Neural cell (in vitro differentiated cells): Measurements from ENCODE around the gene CAMKV. TPM values are rescaled to one million over a fixed set of nuclear protein-coding genes. Genes with fewer than 3 reads are reported as not detected.
"Not testable (repeated sequence)": the region's sequence is repeated elsewhere in the genome, so short reads cannot be mapped to it uniquely, and the experiment has no call there.

Source experiments
- H2AFZ ChIP-seq: fragments of 200-600, 300-800 bp; sonication (generic), shearing (Covaris generic); 2 replicates; pipeline ENCODE4 v1.6.0; 2014; ENCODE audit warnings: low read depth, mild to moderate bottlenecking, antibody characterized with exemption, low read length, moderate library complexity
- H3F3A ChIP-seq: fragments of 200-600 bp; shearing (Covaris generic); 2 replicates; pipeline ENCODE4 v1.6.1; 2016; ENCODE audit warnings: mild to moderate bottlenecking, moderate library complexity, mixed read lengths, antibody characterized with exemption, low read length; ENCODE audit not compliant: insufficient read depth, poor library complexity, severe bottlenecking
- H3K27ac ChIP-seq: fragments of 200-600, 300-800 bp; sonication (generic), shearing (Covaris generic); 2 replicates; pipeline ENCODE4 v1.5.1; 2014; ENCODE audit warnings: mild to moderate bottlenecking, low read length, moderate library complexity
- H3K27me3 ChIP-seq: fragments of 300-800, 200-600 bp; sonication (generic), shearing (Covaris generic); 2 replicates; pipeline ENCODE4 v1.6.0; 2014; ENCODE audit warnings: mild to moderate bottlenecking, low read depth, low read length, moderate library complexity; ENCODE audit not compliant: insufficient read depth
- H3K36me3 ChIP-seq: fragments of 300-800, 200-600 bp; sonication (generic), shearing (Covaris generic); 2 replicates; pipeline ENCODE4 v1.5.1; 2014; ENCODE audit warnings: mild to moderate bottlenecking, antibody characterized with exemption, low read length, moderate library complexity; ENCODE audit not compliant: insufficient read depth
- H3K4me2 ChIP-seq: fragments of 300-800, 200-600 bp; sonication (generic), shearing (Covaris generic); 2 replicates; pipeline ENCODE4 v1.6.0; 2014; ENCODE audit warnings: mild to moderate bottlenecking, low read length
- H3K4me3 ChIP-seq: fragments of 300-800, 200-600 bp; sonication (generic), shearing (Covaris generic); 2 replicates; pipeline ENCODE4 v1.5.1; 2014; ENCODE audit warnings: mild to moderate bottlenecking, low read length, moderate library complexity
- H3K79me2 ChIP-seq: fragments of 200-600 bp; shearing (Covaris generic); replicated peaks from 2 replicates; pipeline ENCODE4 v1.6.0; 2014; ENCODE audit warnings: mild to moderate bottlenecking, low read length, moderate library complexity; ENCODE audit not compliant: insufficient read depth
- H3K9ac ChIP-seq: fragments of 300-800, 200-600 bp; sonication (generic), shearing (Covaris generic); 2 replicates; pipeline ENCODE4 v1.6.1; 2016; ENCODE audit warnings: mild to moderate bottlenecking, low read length, mixed read lengths
- H3K9me2 ChIP-seq: fragments of 200-600 bp; shearing (Covaris generic); 2 replicates; pipeline ENCODE4 v1.6.1; 2016; ENCODE audit warnings: mild to moderate bottlenecking, low read length, mixed read lengths; ENCODE audit not compliant: insufficient read depth
- H3K9me3 ChIP-seq: fragments of 200-600, 300-800 bp; sonication (generic), shearing (Covaris generic); 2 replicates; pipeline ENCODE4 v1.6.1; 2016; ENCODE audit warnings: mild to moderate bottlenecking, mixed run types, low read length, moderate library complexity, mixed read lengths
- H4K20me1 ChIP-seq: fragments of 200-600 bp; shearing (Covaris generic); 2 replicates; pipeline ENCODE4 v1.6.1; 2016; ENCODE audit warnings: mild to moderate bottlenecking, mixed run types; ENCODE audit not compliant: insufficient read depth
- EP300 ChIP-seq: fragments of 450-650 bp; conservative IDR thresholded peaks from 2 replicates; pipeline ENCODE4 v1.6.1; 2014; ENCODE audit warnings: antibody characterized with exemption, mild to moderate bottlenecking, moderate library complexity; ENCODE audit not compliant: poor library complexity, severe bottlenecking
- EZH2 ChIP-seq: fragments of 200-600, 300-800 bp; shearing (Covaris generic), sonication (generic); IDR thresholded peaks from 2 replicates; pipeline ENCODE4 v1.6.1; 2014; ENCODE audit warnings: antibody characterized with exemption, low read length, borderline replicate concordance, mild to moderate bottlenecking; ENCODE audit not compliant: insufficient read depth, poor library complexity, severe bottlenecking
- MXI1 ChIP-seq: fragments of 450-650 bp; conservative IDR thresholded peaks from 2 replicates; pipeline ENCODE4 v1.6.1; 2014; ENCODE audit warnings: antibody characterized with exemption, mild to moderate bottlenecking; ENCODE audit not compliant: poor library complexity, severe bottlenecking
- POLR2AphosphoS5 ChIP-seq: IDR thresholded peaks from 2 replicates; pipeline ENCODE4 v1.6.1; 2012
- RAD21 ChIP-seq: fragments of 450-650 bp; conservative IDR thresholded peaks from 2 replicates; pipeline ENCODE4 v1.6.1; 2014; ENCODE audit warnings: antibody characterized with exemption, mild to moderate bottlenecking, moderate library complexity
- SMC3 ChIP-seq: fragments of 450-650 bp; conservative IDR thresholded peaks from 2 replicates; pipeline ENCODE4 v1.6.1; 2014; ENCODE audit warnings: antibody characterized with exemption, mild to moderate bottlenecking, moderate library complexity; ENCODE audit not compliant: poor library complexity
- TAF1 ChIP-seq: IDR thresholded peaks from 2 replicates; pipeline ENCODE4 v1.6.1; 2012; ENCODE audit warnings: low read depth
- polyA plus RNA-seq: library from polyadenylated mRNA; depleted of rRNA; stranded (reverse); fragments of >200 nt; gene quantifications from 2 replicates; pipeline ENCODE4 v1.2.3, GENCODE V29; 2014
- TF ChIP-seq, protein P1 (sequence below): fragments of 450-650 bp; IDR thresholded peaks from 2 replicates; pipeline ENCODE4 v1.5.1; 2014; ENCODE audit warnings: antibody characterized with exemption, mild to moderate bottlenecking, moderate library complexity; ENCODE audit not compliant: poor library complexity, severe bottlenecking
- TF ChIP-seq, protein P2 (sequence below): IDR thresholded peaks from 2 replicates; pipeline ENCODE4 v1.6.1; 2012; ENCODE audit warnings: borderline replicate concordance

CAMKV gene
- polyA plus RNA-seq, 1 donor from 2014 or later: 293 TPM

DNA sequence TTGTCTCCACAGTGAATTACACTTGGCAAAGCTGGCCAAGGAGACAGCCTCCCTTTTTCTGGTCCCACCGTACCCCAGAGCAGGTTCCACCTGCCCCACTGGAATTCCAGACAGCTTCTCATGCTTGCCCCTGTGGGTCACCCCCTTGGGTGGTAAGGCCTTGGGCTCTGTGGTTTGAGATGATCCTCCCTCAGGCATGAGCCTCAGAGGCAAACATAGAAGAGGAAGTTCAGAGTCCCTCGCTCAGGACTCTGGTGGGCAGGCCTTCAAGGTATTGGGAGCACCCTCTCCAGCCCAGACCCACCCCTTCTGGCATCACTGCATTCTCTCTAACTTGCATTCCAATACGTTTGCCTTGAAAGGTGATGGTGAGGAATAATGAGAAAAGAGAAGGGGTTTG lies 38.4 kb downstream of the CAMKV start:
- Histone ChIP-seq H3K27ac (no peak overlapping the region), H3K9me2 (no peaks in the 10 kb centered on the region), H4K20me1 (no peaks in the 10 kb centered on the region), H3F3A (no peaks in the 10 kb centered on the region), H2AFZ (no peak overlapping the region), H3K27me3 (no peaks in the 10 kb centered on the region), H3K79me2 (no peaks in the 10 kb centered on the region), H3K4me3 (no peak overlapping the region), H3K4me2 (no peak overlapping the region), H3K36me3 (no peaks in the 10 kb centered on the region), H3K9me3 (no peaks in the 10 kb centered on the region), H3K9ac (no peak overlapping the region)
- TF ChIP-seq SMC3 (no peak), RAD21 (no peak), MXI1 (no peak), TAF1 (no peak)

DNA sequence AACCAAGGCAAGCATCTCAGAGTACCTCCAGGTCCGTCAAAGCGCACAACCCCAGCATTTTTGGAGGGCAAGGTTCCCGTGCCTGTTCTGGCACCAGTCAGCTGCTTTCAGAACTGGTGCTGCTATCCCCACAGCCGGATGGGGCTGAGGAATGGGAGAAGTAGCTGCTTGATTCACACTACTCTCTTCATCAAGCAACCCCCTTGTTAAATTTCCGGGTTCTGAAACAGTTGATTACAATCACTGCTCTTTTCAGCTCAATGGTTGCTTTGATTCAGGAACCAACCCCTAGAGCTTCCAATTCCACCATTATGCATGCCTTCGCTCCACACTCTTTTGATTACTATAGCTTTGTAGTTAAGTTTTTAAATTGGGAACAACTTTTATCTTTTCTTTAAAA lies 43.7 kb downstream of the CAMKV start:
- no peak overlapping the region for H3K4me3 ChIP-seq
- no peak overlapping the region for H3K9ac ChIP-seq
- H3K4me2 ChIP-seq: no peak overlapping the region
- H3K9me2 ChIP-seq: no peaks in the 10 kb centered on the region
- H3F3A ChIP-seq: no peaks in the 10 kb centered on the region
- H4K20me1 ChIP-seq: no peaks in the 10 kb centered on the region
- no peak overlapping the region for H2AFZ ChIP-seq
- H3K79me2 ChIP-seq: no peaks in the 10 kb centered on the region
- TF ChIP-seq EP300: no peak
- no peak for TF ChIP-seq EZH2
- TF ChIP-seq, protein P1, sequence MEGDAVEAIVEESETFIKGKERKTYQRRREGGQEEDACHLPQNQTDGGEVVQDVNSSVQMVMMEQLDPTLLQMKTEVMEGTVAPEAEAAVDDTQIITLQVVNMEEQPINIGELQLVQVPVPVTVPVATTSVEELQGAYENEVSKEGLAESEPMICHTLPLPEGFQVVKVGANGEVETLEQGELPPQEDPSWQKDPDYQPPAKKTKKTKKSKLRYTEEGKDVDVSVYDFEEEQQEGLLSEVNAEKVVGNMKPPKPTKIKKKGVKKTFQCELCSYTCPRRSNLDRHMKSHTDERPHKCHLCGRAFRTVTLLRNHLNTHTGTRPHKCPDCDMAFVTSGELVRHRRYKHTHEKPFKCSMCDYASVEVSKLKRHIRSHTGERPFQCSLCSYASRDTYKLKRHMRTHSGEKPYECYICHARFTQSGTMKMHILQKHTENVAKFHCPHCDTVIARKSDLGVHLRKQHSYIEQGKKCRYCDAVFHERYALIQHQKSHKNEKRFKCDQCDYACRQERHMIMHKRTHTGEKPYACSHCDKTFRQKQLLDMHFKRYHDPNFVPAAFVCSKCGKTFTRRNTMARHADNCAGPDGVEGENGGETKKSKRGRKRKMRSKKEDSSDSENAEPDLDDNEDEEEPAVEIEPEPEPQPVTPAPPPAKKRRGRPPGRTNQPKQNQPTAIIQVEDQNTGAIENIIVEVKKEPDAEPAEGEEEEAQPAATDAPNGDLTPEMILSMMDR: no peak
- TF ChIP-seq, protein P2, sequence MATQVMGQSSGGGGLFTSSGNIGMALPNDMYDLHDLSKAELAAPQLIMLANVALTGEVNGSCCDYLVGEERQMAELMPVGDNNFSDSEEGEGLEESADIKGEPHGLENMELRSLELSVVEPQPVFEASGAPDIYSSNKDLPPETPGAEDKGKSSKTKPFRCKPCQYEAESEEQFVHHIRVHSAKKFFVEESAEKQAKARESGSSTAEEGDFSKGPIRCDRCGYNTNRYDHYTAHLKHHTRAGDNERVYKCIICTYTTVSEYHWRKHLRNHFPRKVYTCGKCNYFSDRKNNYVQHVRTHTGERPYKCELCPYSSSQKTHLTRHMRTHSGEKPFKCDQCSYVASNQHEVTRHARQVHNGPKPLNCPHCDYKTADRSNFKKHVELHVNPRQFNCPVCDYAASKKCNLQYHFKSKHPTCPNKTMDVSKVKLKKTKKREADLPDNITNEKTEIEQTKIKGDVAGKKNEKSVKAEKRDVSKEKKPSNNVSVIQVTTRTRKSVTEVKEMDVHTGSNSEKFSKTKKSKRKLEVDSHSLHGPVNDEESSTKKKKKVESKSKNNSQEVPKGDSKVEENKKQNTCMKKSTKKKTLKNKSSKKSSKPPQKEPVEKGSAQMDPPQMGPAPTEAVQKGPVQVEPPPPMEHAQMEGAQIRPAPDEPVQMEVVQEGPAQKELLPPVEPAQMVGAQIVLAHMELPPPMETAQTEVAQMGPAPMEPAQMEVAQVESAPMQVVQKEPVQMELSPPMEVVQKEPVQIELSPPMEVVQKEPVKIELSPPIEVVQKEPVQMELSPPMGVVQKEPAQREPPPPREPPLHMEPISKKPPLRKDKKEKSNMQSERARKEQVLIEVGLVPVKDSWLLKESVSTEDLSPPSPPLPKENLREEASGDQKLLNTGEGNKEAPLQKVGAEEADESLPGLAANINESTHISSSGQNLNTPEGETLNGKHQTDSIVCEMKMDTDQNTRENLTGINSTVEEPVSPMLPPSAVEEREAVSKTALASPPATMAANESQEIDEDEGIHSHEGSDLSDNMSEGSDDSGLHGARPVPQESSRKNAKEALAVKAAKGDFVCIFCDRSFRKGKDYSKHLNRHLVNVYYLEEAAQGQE: no peak
- no peak for TF ChIP-seq SMC3
- TF ChIP-seq TAF1: no peak
- no peak for TF ChIP-seq POLR2AphosphoS5
- TF ChIP-seq RAD21: no peak
- no peak for TF ChIP-seq MXI1
- H3K27ac ChIP-seq: no peak overlapping the region
- H3K36me3 ChIP-seq: no peaks in the 10 kb centered on the region
- no peaks in the 10 kb centered on the region for H3K27me3 ChIP-seq
- H3K9me3 ChIP-seq: no peaks in the 10 kb centered on the region

DNA sequence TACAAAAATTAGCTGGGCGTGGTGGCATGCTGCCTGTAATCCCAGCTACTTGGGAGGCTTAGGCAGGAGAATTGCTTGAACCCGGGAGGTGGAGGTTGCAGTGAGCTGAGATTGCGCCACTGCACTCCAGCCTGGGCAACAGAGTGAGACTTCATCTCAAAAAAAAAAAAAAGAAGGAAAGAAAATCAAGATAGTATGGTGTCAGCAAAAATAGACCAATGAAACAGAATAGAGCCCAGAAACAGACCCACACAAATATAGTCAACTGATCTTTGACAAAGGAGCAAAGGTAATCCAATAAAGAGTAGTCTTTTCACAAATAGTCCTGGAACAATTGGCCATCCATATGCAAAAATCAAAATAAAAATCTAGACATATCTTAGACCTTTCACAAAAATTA lies 46.6 kb downstream of the CAMKV start:
- H2AFZ ChIP-seq, H3K9me2 ChIP-seq, H3K36me3 ChIP-seq, H3K9me3 ChIP-seq, H3K79me2 ChIP-seq, H4K20me1 ChIP-seq, H3K27me3 ChIP-seq, H3K4me2 ChIP-seq, H3F3A ChIP-seq, H3K4me3 ChIP-seq, H3K9ac ChIP-seq, H3K27ac ChIP-seq: not testable (repeated sequence)
